Effector memory CD8-positive, alpha-beta T cell (primary cell): Measurements from ENCODE around the gene UBAC2.

Experiments
- ATAC-seq: fragments of 150-1000 bp; cut with Tn5 transposase; replicated peaks from 2 replicates; pipeline ENCODE4 v1.10.0; 2021; ENCODE audit warnings: mild to moderate bottlenecking, moderate library complexity
- DNase-seq, 3 experiments: peaks; one replicate each; pipeline ENCODE4 v3.0.0; 2021
- H3K27ac Mint-ChIP-seq, 2 donors: one replicate each; pipeline ENCODE4 v1.8.0; 2022; ENCODE audit warnings: mild to moderate bottlenecking in 2 of 2, mixed read lengths in 2 of 2, moderate library complexity in 2 of 2
- H3K27me3 Mint-ChIP-seq, 2 donors: one replicate each; pipeline ENCODE4 v1.8.0; 2022; ENCODE audit warnings: mixed read lengths in 2 of 2
- H3K36me3 Mint-ChIP-seq: one replicate; pipeline ENCODE4 v1.8.0; 2022; ENCODE audit warnings: mild to moderate bottlenecking, moderate library complexity, mixed read lengths; ENCODE audit not compliant: insufficient read depth
- H3K4me1 Mint-ChIP-seq, 2 donors: one replicate each; pipeline ENCODE4 v1.8.0; 2022; ENCODE audit warnings: low read depth in 2 of 2, mixed read lengths in 2 of 2
- H3K4me3 Mint-ChIP-seq, 2 donors: one replicate each; pipeline ENCODE4 v1.8.0; 2022; ENCODE audit warnings: mild to moderate bottlenecking in 2 of 2, mixed read lengths in 2 of 2, moderate library complexity in 2 of 2
- H3K9me3 Mint-ChIP-seq, 2 donors: one replicate each; pipeline ENCODE4 v1.8.0; 2022; ENCODE audit warnings: mixed read lengths in 2 of 2

The UBAC2 gene

GRCh38 chr13:99304541-99304940 is 103.9 kb downstream of the UBAC2 start:
- ATAC-seq = no peak
- Mint-ChIP-seq H3K4me3 (peak overlapping the region; percentile 86 to 91), H3K9me3 (no peaks in the 10 kb centered on the region), H3K4me1 (peaks cover 53 to 72% of the 10 kb centered on the region in 2 donors), H3K27me3 (no peaks in the 10 kb centered on the region), H3K36me3 (peaks cover 51% of the 10 kb centered on the region), H3K27ac (peak overlapping the region; percentile 91 to 95)
- DNase-seq = no peak

GRCh38 chr13:99305158-99305557 is 104.5 kb downstream of the UBAC2 start:
- Mint-ChIP-seq H3K36me3 (peaks cover 46% of the 10 kb centered on the region), H3K27ac (peak overlapping the region; percentile 91 to 95), H3K27me3 (no peaks in the 10 kb centered on the region), H3K4me1 (peaks cover 52 to 68% of the 10 kb centered on the region in 2 donors), H3K9me3 (no peaks in the 10 kb centered on the region), H3K4me3 (peak overlapping the region; percentile 86 to 91)
- ATAC-seq (peak; percentile 9), DNase-seq (no peak)

GRCh38 chr13:99305566-99305965 is 104.9 kb downstream of the UBAC2 start:
- H3K4me1 Mint-ChIP-seq = peaks cover 49 to 67% of the 10 kb centered on the region in 2 donors
- H3K9me3 Mint-ChIP-seq = no peaks in the 10 kb centered on the region
- H3K27me3 Mint-ChIP-seq = no peaks in the 10 kb centered on the region
- peak overlapping the region; percentile 91 to 95 for H3K27ac Mint-ChIP-seq
- DNase-seq (no peak), ATAC-seq (no peak)
- peaks cover 43% of the 10 kb centered on the region for H3K36me3 Mint-ChIP-seq
- peak overlapping the region; percentile 86 to 91 for H3K4me3 Mint-ChIP-seq

- H3K36me3 Mint-ChIP-seq = peaks cover 43% of the 10 kb centered on the region
- no peaks in the 10 kb centered on the region for H3K27me3 Mint-ChIP-seq
- H3K9me3 Mint-ChIP-seq = no peaks in the 10 kb centered on the region
- peaks cover 47 to 66% of the 10 kb centered on the region in 2 donors for H3K4me1 Mint-ChIP-seq
- H3K27ac Mint-ChIP-seq = peak within 1 kb of the TSS; percentile 91 to 95
- peak; percentile 79 for ATAC-seq
- peak in 1 of 3 experiments; percentile 56 for DNase-seq
- peak within 1 kb of the TSS; percentile 86 to 91 for H3K4me3 Mint-ChIP-seq
Observed at GRCh38 chr13:99307247-99307646, 106.6 kb downstream of the UBAC2 start, which contains the start of gene GPR183. Gene GPR183, minus strand, starts transcription at chr13:99307399. Its CDS starts 11,254 bp downstream, at chr13:99296145.

GRCh38 chr13:99307648-99308339 is 107.1 kb downstream of the UBAC2 start:
- no peaks in the 10 kb centered on the region for H3K27me3 Mint-ChIP-seq
- H3K9me3 Mint-ChIP-seq = no peaks in the 10 kb centered on the region
- peak overlapping the region; percentile 91 to 95 for H3K27ac Mint-ChIP-seq
- DNase-seq = peak in 1 of 3 experiments; percentile 33
- H3K4me3 Mint-ChIP-seq = peak overlapping the region; percentile 86 to 91
- H3K4me1 Mint-ChIP-seq = peaks cover 48 to 68% of the 10 kb centered on the region in 2 donors
- peaks cover 43% of the 10 kb centered on the region for H3K36me3 Mint-ChIP-seq
- ATAC-seq = peak; percentile 52

- Mint-ChIP-seq H3K27ac (peak overlapping the region; percentile 91 to 95), H3K4me1 (peaks cover 49 to 67% of the 10 kb centered on the region in 2 donors), H3K4me3 (peak overlapping the region; percentile 86 to 91), H3K36me3 (peaks cover 42% of the 10 kb centered on the region), H3K9me3 (no peaks in the 10 kb centered on the region), H3K27me3 (no peaks in the 10 kb centered on the region)
- DNase-seq = no peak
- ATAC-seq = no peak
Observed at GRCh38 chr13:99308471-99309087, 107.9 kb downstream of the UBAC2 start.

GRCh38 chr13:99310382-99311031 is 109.9 kb downstream of the UBAC2 start:
- Mint-ChIP-seq H3K9me3 (no peaks in the 10 kb centered on the region), H3K4me1 (peaks cover 48 to 69% of the 10 kb centered on the region in 2 donors), H3K36me3 (peaks cover 28% of the 10 kb centered on the region), H3K27me3 (no peaks in the 10 kb centered on the region), H3K4me3 (peak overlapping the region; percentile 7 to 35), H3K27ac (peak overlapping the region; percentile 24 to 84)
- ATAC-seq (no peak), DNase-seq (no peak)

- H3K4me3 Mint-ChIP-seq = peak overlapping the region; percentile 5 to 32
- H3K36me3 Mint-ChIP-seq = peaks cover 21% of the 10 kb centered on the region
Observed at GRCh38 chr13:99311137-99311536, 110.5 kb downstream of the UBAC2 start.

GRCh38 chr13:99311748-99312492 is 111.3 kb downstream of the UBAC2 start:
- peaks cover 56 to 71% of the 10 kb centered on the region in 2 donors for H3K4me1 Mint-ChIP-seq
- ATAC-seq (no peak), DNase-seq (no peak)
- H3K36me3 Mint-ChIP-seq = peaks cover 13% of the 10 kb centered on the region
- no peaks in the 10 kb centered on the region for H3K27me3 Mint-ChIP-seq
- no peaks in the 10 kb centered on the region for H3K9me3 Mint-ChIP-seq
- peak overlapping the region; percentile 84 to 85 for H3K27ac Mint-ChIP-seq
- peak overlapping the region; percentile 2 to 46 for H3K4me3 Mint-ChIP-seq

More at GRCh38 chr13:99311137-99311536, 110.5 kb downstream of the UBAC2 start:
- Mint-ChIP-seq H3K4me1 (peaks cover 49 to 68% of the 10 kb centered on the region in 2 donors), H3K27me3 (no peaks in the 10 kb centered on the region), H3K27ac (peak overlapping the region; percentile 24 to 84), H3K9me3 (no peaks in the 10 kb centered on the region)
- ATAC-seq = no peak
- no peak for DNase-seq

GRCh38 chr13:99312493-99312883 is 111.8 kb downstream of the UBAC2 start:
- peak overlapping the region; percentile 2 to 46 for H3K4me3 Mint-ChIP-seq
- DNase-seq = no peak
- no peaks in the 10 kb centered on the region for H3K9me3 Mint-ChIP-seq
- ATAC-seq = no peak
- peak overlapping the region in 1 of 2 donors; percentile 85 for H3K27ac Mint-ChIP-seq
- H3K4me1 Mint-ChIP-seq = peaks cover 58 to 70% of the 10 kb centered on the region in 2 donors
- H3K36me3 Mint-ChIP-seq = peaks cover 8% of the 10 kb centered on the region
- H3K27me3 Mint-ChIP-seq = no peaks in the 10 kb centered on the region

GRCh38 chr13:99313501-99313900 is 112.8 kb downstream of the UBAC2 start:
- H3K4me3 Mint-ChIP-seq = peak overlapping the region; percentile 2 to 73
- peak overlapping the region; percentile 85 to 86 for H3K27ac Mint-ChIP-seq
- peaks cover 49 to 61% of the 10 kb centered on the region in 2 donors for H3K4me1 Mint-ChIP-seq
- H3K36me3 Mint-ChIP-seq = peaks cover 7% of the 10 kb centered on the region
- DNase-seq (no peak), ATAC-seq (no peak)
- H3K27me3 Mint-ChIP-seq = no peaks in the 10 kb centered on the region
- H3K9me3 Mint-ChIP-seq = no peaks in the 10 kb centered on the region

GRCh38 chr13:99313941-99314340 is 113.3 kb downstream of the UBAC2 start:
- Mint-ChIP-seq H3K36me3 (peaks cover 11% of the 10 kb centered on the region), H3K27me3 (no peaks in the 10 kb centered on the region), H3K4me3 (peak overlapping the region; percentile 61 to 73), H3K9me3 (no peaks in the 10 kb centered on the region), H3K27ac (peak overlapping the region; percentile 85 to 86), H3K4me1 (peaks cover 49 to 57% of the 10 kb centered on the region in 2 donors)
- no peak for ATAC-seq
- DNase-seq = no peak
